ENCODE results near the gene TRERF1.

TRERF1 gene

DNA sequence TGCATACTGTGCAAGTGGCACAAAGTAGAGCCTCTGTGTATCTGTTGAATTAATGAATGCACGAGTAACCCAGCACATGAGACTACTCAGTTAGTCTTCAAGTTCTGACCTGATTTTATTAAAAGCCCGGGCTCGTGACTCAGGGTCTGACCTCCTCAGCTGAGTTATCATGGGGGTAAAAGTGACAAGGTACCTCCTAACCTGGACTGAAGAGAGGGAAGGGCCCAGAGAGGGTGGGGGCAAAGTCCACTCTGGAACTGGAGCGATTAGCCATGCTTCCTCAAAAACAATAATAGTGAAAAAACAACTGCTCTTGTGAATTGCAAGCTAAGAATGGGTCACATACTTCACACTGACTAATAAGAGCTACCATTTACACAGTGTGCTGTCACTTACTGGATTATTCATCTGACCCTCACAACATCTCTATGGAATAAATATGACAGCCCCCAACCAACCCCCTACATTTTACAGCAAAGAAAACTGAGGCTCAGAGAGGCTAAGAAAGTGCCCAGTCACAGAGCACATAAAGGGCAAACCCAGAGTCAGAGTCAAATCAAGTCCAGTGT, 26.7 kb downstream of the TRERF1 start:
- no peak for DNase-seq

DNA sequence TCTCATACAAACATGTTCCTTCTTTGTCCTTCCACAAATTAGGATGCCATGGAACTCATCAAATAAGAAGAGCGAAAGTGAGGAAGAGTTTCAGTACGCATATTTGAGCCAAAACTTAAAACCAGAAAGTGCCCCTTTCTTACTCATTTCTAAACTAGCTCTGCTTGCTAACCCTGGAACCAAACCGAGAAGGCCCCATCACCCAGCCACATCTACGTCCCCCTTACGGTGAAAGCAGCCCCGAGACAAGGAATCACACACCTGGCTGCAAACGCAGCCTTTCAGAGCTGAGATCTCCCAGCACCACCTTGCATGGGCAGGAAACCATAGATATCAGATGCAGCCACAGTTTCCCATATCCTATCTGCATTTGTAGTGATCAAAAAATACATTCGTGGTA, 28.5 kb downstream of the TRERF1 start:
- DNase-seq, result no peak

DNA sequence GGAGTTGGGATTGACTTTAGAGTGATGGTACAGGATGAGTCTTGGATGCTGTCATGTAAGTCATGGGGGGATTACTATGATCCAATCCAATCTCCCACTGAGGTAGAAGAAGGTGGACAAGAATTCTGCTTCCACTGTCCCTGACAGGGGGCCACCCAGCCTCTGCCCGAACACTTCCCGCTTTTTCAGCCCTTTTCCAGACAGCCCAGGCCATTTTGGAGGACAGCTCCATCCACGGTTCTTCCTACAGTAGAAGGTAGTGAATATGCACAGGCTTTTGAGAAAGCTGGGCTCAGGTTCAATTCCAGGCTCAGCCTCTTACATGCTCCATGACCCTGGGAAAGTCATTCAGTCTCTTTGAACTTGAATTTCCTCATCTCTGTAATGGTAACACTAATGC, 31.0 kb downstream of the TRERF1 start:
- no peak for DNase-seq

DNA sequence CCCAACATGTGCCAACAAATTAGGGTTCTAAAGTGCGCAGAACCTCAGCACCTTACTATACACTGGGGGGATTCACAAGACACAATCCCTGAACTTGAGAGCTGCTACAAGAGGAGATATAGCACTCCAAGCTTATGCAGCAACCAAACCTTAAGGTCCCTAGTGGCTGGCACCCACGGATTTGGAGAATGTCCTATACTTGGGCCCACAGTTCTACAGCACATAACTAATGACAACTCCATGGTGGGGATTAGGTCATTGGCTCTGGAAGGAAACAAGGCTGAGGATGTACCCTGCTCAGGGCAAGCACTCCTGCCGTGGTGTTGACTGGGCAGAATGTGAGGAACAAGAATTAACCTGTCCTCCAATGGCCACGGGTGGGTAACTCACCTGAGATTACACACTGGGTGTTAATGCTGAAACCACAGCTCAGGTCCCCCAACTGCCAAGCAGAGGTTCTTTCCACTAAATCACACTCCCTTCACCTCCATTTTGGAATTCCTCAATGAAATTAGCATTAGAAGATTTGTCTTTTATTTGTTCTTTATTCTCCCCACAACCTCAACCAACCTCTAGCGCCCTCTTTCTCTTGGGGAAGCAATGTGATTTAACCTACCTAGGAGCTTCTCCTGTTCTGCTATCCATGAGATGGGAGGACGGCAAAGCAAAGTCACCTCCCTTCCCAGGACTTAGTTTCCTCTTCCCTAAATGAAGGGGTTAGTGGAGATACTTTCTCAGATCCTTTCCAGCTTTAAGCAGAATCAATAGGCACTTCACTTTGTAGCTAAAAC, 32.0 kb downstream of the TRERF1 start:
- no peak for DNase-seq

DNA sequence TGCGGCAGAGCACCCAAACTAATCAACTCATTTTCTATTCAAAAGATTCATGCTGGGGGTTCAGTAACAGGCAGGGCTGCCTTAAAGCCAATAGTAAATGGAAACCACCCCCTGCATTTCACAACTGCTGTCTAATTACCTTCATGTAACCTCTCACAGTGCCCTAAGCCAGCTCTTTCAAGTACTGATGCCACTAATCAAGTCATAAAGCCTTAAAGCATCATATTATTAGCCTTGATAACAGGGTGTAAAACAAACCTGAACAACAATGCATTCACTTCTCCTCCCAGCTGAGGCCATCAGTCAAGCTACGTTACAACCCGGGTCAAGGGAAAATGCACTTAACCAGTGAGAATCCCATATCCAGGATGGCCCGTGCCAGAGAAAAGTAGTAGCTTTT, 33.0 kb downstream of the TRERF1 start:
- DNase-seq, result no peak

DNA sequence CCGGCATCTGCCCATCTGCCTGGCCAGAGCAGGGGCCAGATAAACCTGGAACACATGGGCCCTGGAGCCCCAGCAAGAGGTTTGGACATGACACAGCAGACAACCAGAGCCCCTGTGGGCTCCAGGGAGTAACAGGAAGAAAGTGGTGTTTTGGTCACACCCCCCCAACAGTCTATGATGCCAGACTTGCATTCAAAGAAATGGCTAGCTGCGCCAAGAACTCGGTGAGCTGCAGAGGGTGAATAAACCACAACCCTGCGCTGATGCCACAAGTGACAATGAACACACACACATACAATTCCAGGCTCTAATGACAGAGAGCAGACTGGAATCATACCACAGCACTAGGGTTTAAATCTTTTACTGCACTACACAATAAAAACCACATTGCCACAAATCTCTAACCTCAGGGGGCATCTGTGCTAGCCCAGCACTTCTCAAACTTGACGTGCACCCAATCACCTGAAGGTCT, 34.0 kb downstream of the TRERF1 start:
- no peak for DNase-seq

DNA sequence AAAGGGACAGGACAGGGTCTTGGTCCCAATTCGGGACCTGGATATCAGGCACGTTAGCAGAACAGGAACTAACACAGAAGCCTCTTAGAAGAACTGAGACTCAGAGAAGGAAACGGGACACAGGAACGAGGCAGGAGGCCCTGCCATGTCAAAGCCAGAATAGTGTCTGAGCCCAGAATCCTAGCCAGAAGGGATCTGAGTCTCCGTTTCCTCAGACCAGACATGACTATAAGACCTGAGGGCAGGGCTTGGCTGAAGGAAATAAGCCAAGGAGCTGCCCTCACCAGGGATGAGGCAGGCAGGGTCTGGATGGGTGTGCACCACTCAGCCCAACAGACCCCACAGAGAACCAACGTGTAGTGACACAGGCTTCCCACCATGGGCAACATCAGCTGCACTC, 40.3 kb downstream of the TRERF1 start:
- no peak for DNase-seq

DNA sequence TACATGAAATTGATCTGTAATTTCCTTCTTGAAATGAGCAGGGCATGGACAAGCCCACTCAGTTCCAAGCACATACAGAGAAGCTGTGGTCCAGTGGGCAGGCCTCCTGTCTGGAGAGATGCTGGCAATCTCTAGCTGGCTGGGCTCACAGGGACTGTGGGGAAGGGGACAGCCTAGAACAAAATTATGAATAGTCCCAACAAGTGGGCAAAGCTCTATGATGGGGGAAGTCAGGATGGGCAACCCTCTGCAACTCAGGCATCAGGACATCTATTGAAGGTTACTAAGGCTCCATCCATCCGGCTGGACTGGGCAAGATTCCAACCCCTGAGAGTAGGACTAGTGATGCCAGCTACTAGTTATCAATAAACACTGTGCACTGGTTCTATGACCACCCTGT, 40.9 kb downstream of the TRERF1 start:
- no peak for DNase-seq

DNA sequence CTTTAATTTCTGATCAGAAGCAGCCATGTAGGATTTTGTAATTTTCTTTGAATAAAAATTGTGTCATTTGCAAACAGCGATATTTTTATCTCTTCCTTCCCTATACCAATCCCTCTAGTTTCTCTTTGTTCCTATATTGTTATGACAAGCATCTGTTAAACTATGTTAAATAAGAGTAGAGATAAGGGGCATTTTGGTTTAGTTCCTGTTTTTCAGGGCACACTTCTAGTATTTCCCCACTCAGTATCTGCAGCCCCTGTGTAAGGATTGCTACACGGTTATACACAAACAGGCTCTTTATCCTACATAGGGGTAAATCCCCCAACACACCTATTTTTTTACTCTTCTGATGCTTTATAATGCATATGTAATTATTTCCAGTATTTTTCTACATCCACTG, 42.1 kb downstream of the TRERF1 start:
- no peak for DNase-seq

DNA sequence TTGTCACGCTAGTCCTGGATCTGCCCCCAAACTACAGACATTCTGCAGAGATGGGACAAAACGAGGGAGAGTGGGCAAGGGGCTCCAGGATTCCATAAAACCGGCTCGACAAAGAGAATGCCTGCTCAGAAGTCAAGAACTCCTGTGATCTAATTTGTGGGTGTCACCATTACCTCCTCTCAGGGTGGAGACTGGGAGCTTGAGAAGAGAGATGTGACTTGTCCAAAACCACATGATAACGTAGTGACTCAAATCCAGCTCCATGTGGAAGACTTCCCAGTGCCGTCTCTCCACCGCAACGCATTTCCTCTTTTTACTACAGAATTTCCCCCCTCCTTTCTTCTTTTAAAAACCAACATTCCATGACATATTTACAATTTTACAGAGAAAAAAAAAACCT, 44.3 kb downstream of the TRERF1 start:
- no peak for DNase-seq

DNA sequence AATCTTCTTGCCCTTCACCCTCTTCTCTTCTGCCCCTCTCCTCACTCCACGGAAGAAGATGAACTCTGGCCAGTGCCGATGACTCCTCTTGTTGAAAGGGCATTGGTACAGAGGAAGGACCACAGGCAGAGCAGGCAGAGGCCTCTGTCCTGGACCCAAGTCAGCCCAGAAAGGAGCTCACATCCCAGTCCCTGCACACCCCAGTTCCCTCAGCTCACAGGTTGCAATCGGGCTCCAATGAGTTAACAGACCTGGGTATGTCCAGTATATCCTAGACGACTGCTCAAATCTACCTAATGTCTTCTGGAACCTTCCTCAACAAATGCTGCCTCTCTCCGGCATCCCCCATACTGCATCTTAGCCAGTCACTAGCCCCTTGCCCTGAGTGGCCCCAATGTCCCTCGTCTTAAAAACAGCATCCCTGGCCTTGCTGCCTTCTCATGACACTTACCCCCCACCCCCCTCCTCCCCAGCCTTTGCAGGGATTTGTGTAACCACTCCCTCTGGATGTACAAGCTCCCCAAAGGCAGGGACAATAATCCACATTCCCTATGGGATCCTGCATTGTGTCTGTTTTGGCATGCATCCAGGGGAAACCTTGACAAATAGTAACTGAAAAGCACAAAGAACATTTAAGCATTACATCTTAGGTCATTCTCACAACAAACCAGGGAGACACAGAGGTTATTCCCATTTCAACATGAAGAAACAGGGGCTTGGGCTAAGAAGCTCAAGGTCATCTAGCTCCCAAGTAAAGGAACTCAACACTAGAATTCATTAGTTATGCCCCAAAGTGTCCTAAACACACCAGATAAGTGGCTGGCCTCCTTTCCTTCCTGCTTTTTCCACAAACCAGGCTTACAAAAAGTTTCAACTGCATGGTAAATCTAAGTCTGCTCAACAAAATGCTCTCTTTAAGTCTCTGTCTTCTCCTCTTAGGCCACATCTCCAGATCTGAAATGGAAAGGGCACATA, 45.1 kb downstream of the TRERF1 start:
- DNase-seq, result no peak

DNA sequence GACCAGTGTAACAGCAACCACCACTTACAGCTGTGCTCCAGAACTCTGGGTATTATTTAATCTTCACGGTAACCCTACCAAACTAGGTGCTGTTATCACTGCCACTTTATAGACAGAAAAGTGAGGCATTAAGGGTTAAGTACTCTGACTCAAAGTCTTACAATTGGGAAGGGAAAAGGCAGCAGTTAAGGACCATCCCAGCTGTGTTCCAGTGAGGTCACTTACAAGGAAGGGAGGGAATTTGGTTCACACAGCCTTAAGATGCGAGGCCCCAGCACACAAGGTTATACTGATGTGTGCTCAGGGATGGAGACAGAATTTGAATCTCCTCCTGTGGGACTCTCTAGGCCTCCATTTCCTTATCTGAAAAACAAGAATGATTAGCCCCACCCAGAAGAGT, 46.7 kb downstream of the TRERF1 start:
- peak; percentile 73 for DNase-seq

DNA sequence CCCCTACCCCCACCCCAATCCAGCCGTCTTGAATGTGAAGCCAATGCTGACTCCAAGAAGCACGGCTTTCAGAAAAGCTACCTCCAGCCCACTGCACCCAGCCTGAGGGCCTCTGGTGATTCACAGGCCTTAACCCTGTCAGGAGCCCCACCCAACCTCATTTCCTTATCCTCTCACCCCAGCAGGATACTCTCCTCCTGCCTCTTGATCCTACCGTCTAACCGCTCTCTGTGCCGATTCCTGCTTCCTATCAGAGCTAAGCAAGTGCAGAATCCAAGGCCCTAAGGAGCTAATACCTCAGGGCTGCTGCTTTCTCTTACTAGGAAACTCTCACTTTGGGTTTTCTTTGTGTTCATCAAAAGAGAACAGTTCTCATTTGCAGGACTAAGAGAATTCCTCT, 47.2 kb downstream of the TRERF1 start:
- DNase-seq, result peak; percentile 76

DNA sequence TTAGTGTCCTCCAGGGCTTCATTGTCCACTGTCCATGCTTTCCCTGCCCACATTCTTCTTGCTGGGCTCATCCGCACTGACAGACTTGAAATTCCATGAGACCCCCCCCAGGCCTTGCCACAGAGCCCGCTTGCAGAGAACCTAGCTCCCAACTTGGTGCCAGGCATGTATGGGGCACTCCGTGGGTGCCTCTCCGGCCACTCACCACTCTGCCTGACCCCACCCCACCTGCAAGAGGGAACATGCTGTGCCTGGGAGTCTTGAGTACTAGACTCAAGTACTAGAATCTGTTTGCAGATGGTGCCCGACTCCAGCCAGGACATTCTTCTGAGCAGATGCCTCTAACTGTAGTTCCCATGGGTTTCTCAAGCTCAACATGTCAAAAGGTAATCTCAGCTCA, 47.9 kb downstream of the TRERF1 start:
- no peak for DNase-seq

DNA sequence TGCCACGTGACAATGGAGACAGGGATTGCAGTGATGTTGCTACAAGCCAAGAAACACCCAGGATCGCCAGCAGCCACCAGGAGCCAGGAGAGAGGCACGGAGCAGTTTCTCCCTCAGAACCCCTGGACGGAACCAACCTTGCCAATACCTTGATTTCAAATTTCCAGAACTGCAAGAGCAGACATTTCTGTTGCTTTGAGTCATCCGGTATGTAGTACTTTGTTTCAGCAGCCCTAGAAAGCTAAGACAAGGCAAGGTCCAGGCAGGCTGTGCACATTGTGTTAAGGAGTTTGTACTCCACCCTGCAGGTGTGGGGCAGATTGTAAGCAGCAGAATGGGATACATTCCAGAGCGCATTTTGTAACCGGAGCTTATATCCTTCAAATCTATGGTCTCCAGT, 48.3 kb downstream of the TRERF1 start:
- no peak for DNase-seq

DNA sequence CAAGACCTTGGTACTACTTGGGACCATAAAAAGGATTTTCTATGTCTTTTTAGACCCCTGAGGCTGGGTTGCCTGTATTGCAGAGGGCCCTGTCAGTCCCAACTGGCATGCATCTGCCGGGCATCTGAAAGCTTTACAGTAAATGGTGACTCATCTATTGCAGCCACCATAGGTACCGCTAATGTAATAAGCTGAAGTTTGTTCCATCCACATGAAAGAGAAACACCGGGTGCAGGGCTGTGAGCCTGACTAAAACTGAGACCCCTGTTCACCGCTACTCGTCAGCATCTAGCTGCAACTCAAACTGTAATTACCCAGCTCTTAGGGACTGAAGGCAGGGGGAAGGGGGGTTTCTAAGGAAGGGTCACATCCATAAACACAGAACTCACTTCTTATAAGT, 49.5 kb downstream of the TRERF1 start:
- DNase-seq, result peak; percentile 38

DNA sequence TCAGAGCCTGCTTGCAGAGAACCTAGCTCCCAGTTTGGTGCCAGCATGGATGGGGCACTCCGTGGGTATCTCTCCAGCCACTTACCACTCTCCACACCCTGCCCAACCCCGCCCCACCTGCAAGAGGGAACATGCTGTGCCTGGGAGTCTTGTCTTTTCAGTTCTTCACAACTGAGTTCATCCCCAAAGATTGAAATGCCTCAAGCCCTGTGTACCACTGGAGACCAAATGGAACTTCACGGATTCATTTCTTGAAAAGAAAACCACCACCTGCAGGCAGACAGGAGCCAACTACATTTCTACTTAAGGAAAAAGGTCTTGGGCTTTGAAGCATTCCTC, 50.1 kb downstream of the TRERF1 start:
- no peak for DNase-seq

DNA sequence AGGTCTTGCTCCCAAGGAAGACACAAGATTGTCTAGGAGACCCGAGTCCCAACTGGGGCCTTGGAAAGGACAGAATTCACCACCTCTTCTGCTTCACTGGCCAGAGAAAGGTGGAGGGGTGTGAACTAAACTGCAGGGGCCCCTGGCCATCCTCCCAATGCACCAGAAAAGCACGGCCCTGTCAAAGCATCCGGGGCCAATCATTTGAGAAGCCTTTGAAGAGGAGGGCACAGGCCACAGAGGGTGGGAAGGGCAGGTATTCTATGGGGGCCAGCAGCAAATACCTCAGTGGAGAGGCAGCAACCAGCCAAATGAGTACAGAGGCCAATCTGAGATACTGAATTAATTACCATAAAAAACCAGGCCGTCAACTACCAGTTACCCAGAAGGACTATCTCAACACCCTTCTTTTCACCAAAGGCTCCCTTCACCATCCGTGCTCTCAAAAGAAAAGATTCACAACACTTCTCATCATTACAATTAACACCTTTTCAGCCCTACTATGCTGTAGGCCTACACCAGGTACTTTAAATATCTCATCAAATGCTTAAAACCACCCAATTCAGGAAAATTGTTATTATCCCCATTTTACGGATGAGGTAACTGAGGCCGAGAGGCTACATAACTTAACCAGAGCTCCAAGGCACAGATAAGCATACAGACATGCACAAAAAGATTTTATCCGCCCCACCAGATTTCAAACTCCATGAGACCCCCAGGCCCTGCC, 50.7 kb downstream of the TRERF1 start:
- no peak for DNase-seq

DNA sequence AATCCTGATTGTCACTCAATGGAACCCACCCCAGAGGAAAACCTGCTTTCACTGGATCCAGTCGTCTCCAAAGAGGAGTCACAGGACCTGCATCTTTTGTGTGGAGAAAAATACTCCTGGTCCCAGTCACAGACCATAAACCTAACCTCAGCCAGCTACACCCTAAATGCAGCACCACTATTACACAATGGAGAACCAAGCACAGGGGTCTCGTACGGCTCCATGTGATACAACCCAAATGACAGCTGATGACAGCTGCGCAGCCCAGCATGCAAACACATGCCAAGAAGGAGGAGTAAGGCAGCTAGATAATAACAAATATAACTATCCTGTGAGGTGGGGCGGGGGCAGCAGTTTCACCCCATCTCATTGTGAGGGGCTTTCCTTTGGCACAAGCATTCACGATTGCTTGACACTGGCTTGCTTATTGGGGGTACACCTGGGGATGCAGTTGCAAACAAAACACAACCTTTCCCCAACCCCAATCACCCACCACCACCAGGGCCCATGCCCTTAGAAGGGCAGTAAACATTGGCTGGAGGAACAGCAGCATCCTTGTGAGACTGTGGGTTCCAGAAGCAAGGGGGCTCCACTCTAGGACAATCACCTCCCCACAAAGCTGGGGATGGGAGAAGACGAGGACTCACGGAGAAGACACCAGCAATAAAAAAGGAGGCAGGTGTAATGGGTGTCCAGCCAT, 51.5 kb downstream of the TRERF1 start:
- DNase-seq, result no peak

DNA sequence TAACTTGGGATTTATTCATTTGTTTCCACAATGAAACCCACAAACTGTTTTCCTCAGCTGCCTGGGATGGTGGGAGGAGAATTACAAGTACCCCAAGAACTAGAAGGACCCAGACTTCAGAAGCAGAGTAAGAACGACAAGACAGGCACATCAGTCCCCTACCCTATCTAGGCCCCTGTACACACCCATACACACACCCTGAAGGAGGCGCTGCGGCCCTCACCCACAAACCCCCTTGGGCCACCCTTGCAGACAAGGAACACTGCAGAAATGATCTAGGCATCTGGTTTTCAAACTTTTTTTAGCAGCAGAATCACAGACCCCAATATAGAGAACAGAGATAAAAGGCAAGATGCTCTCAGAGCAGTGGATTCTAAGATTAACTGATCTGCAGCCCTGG, 55.0 kb downstream of the TRERF1 start:
- no peak for DNase-seq

DNA sequence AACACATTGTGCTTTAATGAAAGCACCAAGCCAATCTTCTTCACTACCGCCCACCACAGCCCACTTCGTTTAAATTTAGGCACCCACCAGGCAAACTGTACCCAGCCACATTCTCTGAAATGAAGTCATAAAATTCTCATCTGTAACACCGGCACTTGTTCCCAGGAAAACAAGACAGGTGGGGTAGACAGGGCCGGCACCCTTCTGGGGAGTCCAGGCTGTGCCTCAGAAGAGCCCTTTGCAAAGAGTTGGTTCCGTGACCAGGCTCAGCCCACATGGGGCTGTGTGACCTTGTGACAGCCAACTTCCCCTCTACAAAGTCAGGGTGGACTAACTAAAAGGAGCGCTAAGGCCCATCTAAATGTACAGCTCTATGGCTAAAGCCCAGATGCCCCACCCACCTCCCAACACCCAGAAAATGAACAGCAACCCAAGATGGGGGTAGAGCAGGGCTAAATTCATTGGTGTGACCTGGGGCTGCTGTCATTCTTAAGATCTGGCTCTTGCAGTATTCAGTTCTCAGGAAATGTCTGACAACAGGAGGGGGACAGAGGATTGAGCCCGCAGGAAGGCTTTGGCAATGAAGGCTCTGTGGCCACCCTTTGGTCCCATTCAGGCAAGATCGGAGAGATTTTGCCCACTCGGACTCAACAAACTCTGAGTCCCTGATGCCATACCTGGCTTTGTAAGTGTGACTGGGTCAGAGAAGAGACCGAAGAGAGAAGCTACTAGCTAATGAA, 56.7 kb downstream of the TRERF1 start:
- no peak for DNase-seq

DNA sequence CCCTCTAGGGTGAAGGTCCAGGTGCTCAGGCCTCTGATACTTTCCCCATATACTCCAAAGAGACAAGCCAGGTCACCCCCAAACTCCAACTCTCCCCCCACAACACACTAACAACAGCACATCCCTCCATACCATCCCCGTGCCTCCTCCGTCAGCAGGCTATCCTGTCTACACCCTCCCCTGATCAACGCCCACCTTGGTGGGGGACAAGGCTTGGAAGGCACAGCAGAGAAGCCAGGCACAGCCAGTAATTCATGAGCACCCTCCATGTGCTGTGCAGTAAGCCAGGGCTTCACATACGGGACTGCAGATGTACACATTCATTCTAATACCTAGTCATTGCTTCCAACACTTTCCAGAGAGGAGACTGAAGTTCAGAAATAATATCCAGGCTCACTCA, 57.6 kb downstream of the TRERF1 start:
- no peak for DNase-seq
